Measurements from ENCODE around the gene RPS8. TPM values are rescaled to one million over a fixed set of nuclear protein-coding genes. Genes with fewer than 3 reads are reported as not detected.
"Not testable (repeated sequence)": the region's sequence is repeated elsewhere in the genome, so short reads cannot be mapped to it uniquely, and the experiment has no call there.

Gene RPS8
- total RNA-seq, 1 donor from 2014 or later, result 833 TPM

- ATAC-seq (no peak), DNase-seq (ENCODE audit: missing footprints) (no peak)
- intact Hi-C loops (cut with DNase I), result loop anchor here (5.0 kb wide), 1 partner anchor 229 kb away; no protein-coding TSS in a partner anchor
Measured at GRCh38 chr1:44777969-44778635, 2.8 kb downstream of the RPS8 start.

- no peak for ATAC-seq
- intact Hi-C loops (cut with DNase I), result loop anchor here (5.0 kb wide), 1 partner anchor 228 kb away; no protein-coding TSS in a partner anchor
- no peak for DNase-seq (ENCODE audit: missing footprints)
Measured at GRCh38 chr1:44778705-44779576, 3.6 kb downstream of the RPS8 start.

GRCh38 chr1:44780583-44781121, 5.3 kb downstream of the RPS8 start:
- DNase-seq (ENCODE audit: missing footprints) (no peak), ATAC-seq (no peak)
- intact Hi-C loops (cut with DNase I), result no loop called here

- ATAC-seq (no peak), DNase-seq (ENCODE audit: missing footprints) (no peak)
- intact Hi-C loops (cut with DNase I), result no loop called here
Measured at GRCh38 chr1:44783697-44784093, 8.4 kb downstream of the RPS8 start.

GRCh38 chr1:44784094-44785028, 9.0 kb downstream of the RPS8 start:
- ATAC-seq, result peak; percentile 38
- intact Hi-C loops (cut with DNase I), result no loop called here
- DNase-seq (ENCODE audit: missing footprints), result no peak

GRCh38 chr1:44785029-44785380, 9.7 kb downstream of the RPS8 start:
- intact Hi-C loops (cut with DNase I), result no loop called here
- ATAC-seq (no peak), DNase-seq (ENCODE audit: missing footprints) (no peak)

GRCh38 chr1:44785501-44786137, 10.3 kb downstream of the RPS8 start:
- DNase-seq (ENCODE audit: missing footprints) (no peak), ATAC-seq (no peak)
- intact Hi-C loops (cut with DNase I), result no loop called here

- intact Hi-C loops (cut with DNase I), result no loop called here
- DNase-seq (ENCODE audit: missing footprints) (peak; percentile 86), ATAC-seq (peak; percentile 63)
Measured at GRCh38 chr1:44786138-44786840, 10.9 kb downstream of the RPS8 start.

- no peak for ATAC-seq
- no peak for DNase-seq (ENCODE audit: missing footprints)
- intact Hi-C loops (cut with DNase I), result no loop called here
Measured at GRCh38 chr1:44786841-44787426, 11.6 kb downstream of the RPS8 start.

- DNase-seq (ENCODE audit: missing footprints) (no peak), ATAC-seq (no peak)
- intact Hi-C loops (cut with DNase I), result no loop called here
Measured at GRCh38 chr1:44787506-44787905, 12.2 kb downstream of the RPS8 start.

- intact Hi-C loops (cut with DNase I), result no loop called here
- DNase-seq (ENCODE audit: missing footprints), result no peak
- ATAC-seq, result no peak
Measured at GRCh38 chr1:44788120-44788860, 12.9 kb downstream of the RPS8 start, which contains the start of gene BEST4. BEST4 (minus strand) TSS chr1:44788170; CDS start chr1:44787705, 465 bp downstream.

- no peak for ATAC-seq
- DNase-seq (ENCODE audit: missing footprints), result no peak
- intact Hi-C loops (cut with DNase I), result no loop called here
Measured at GRCh38 chr1:44790968-44791801, 15.8 kb downstream of the RPS8 start.

GRCh38 chr1:44792736-44793502, 17.6 kb downstream of the RPS8 start:
- DNase-seq (ENCODE audit: missing footprints), result no peak
- no peak for ATAC-seq
- intact Hi-C loops (cut with DNase I), result no loop called here

- ATAC-seq; intact Hi-C loops (cut with DNase I): not testable (repeated sequence)
- DNase-seq (ENCODE audit: missing footprints), result peak; percentile 28
Measured at GRCh38 chr1:44797886-44798285, 22.5 kb downstream of the RPS8 start.
